PC-9 (cell line): ENCODE data around the gene MTMR3. TPM values are rescaled to one million over a fixed set of nuclear protein-coding genes. Genes with fewer than 3 reads are reported as not detected.
"Not testable (repeated sequence)": the region's sequence is repeated elsewhere in the genome, so short reads cannot be mapped to it uniquely, and the experiment has no call there.

Experiments used
- Bru-seq: library from RNA; stranded (reverse); fragments of 400-500 nt; gene quantifications from one replicate; lab custom pipeline; 2021; lab: Mats Ljungman, UMichigan
- BruChase-seq, 2 experiments: library from RNA; stranded (reverse); fragments of 400-500 nt; gene quantifications; one replicate each; lab custom pipeline; 2021; lab: Mats Ljungman, UMichigan
- BruUV-seq: library from RNA; stranded (reverse); fragments of 400-500 nt; replicated peaks from 2 replicates; lab custom pipeline; 2021; lab: Mats Ljungman, UMichigan
- CTCF ChIA-PET: fragments of 300-600 bp; sonication (Branson Sonifier 250); formaldehyde crosslinking; loops from one replicate; lab custom pipeline; 2022; ENCODE audit warnings: antibody characterized with exemption; lab: Charles Lee
- POLR2A ChIA-PET: fragments of 300-600 bp; sonication (Branson Sonifier 250); formaldehyde crosslinking; loops from one replicate; lab custom pipeline; 2022; ENCODE audit warnings: antibody characterized with exemption; ENCODE audit not compliant: unreplicated experiment; lab: Charles Lee
- DNase-seq, 2 experiments: peaks; one replicate each; pipeline versions ENCODE4 v3.0.0 to v3.0.0-alpha.2; 2015 to 2022; ENCODE audit warnings: mixed read lengths in 1 of 2
- H2AFZ ChIP-seq: fragments of 200-600 bp; sonication (generic); 2 replicates; pipeline ENCODE4 v1.8.1; 2017; ENCODE audit warnings: antibody characterized with exemption
- H3F3A ChIP-seq: fragments of 200-600 bp; sonication (generic); 2 replicates; pipeline ENCODE4 v1.8.1; 2017; ENCODE audit warnings: antibody characterized with exemption, mild to moderate bottlenecking, low read depth; ENCODE audit not compliant: insufficient read depth
- H3K27ac ChIP-seq: fragments of 200-600 bp; sonication (generic); 2 replicates; pipeline ENCODE4 v1.6.1; 2016; ENCODE audit warnings: mixed run types
- H3K27me3 ChIP-seq: fragments of 200-600 bp; sonication (generic); 2 replicates; pipeline ENCODE4 v1.6.1; 2016; ENCODE audit warnings: low read depth, mixed run types; ENCODE audit not compliant: insufficient read depth
- H3K36me3 ChIP-seq: fragments of 200-600 bp; sonication (generic); 2 replicates; pipeline ENCODE4 v1.6.1; 2016; ENCODE audit warnings: low read depth, mixed run types
- H3K4me1 ChIP-seq: fragments of 200-600 bp; sonication (generic); replicated peaks from 2 replicates; pipeline ENCODE4 v1.6.1; 2016; ENCODE audit warnings: mixed run types; ENCODE audit not compliant: insufficient read depth
- H3K4me2 ChIP-seq: fragments of 200-600 bp; sonication (generic); 2 replicates; pipeline ENCODE4 v1.6.1; 2017; ENCODE audit warnings: mixed run types
- H3K4me3 ChIP-seq: fragments of 200-600 bp; sonication (generic); 2 replicates; pipeline ENCODE4 v1.6.1; 2016; ENCODE audit warnings: mixed run types
- H3K79me2 ChIP-seq: fragments of 200-600 bp; sonication (generic); 2 replicates; pipeline ENCODE4 v1.6.1; 2017; ENCODE audit warnings: low read depth, mixed run types
- H3K9me2 ChIP-seq: fragments of 200-600 bp; sonication (generic); 2 replicates; pipeline ENCODE4 v1.8.1; 2017; ENCODE audit warnings: mild to moderate bottlenecking; ENCODE audit not compliant: insufficient read depth
- H3K9me3 ChIP-seq: fragments of 200-600 bp; sonication (generic); 2 replicates; pipeline ENCODE4 v1.8.1; 2016; ENCODE audit warnings: low read depth; ENCODE audit not compliant: insufficient read depth
- H4K20me1 ChIP-seq: fragments of 200-600 bp; sonication (generic); 2 replicates; pipeline ENCODE4 v1.8.1; 2017; ENCODE audit not compliant: insufficient read depth
- EZH2 ChIP-seq: fragments of 200-600 bp; sonication (generic); IDR thresholded peaks from 2 replicates; pipeline ENCODE4 v1.8.0; 2017; ENCODE audit warnings: antibody characterized with exemption, low read depth
- intact Hi-C: fragments of 100-400 bp; cut with micrococcal nuclease; formaldehyde crosslinking; loops from one replicate; pipeline ENCODE4 v1.10.0; 2022; ENCODE audit not compliant: unreplicated experiment
- long read RNA-seq: library from polyadenylated mRNA; stranded (forward); transcript quantifications from one replicate; pipeline ENCODE4 v2.0.0, GENCODE V29; 2022
- total RNA-seq: library from RNA; stranded (reverse); gene quantifications from 2 replicates; pipeline ENCODE4 v1.2.3, GENCODE V29; 2021
- TF ChIP-seq, protein P1 (sequence below): fragments of 200-600 bp; sonication (generic); conservative IDR thresholded peaks from 2 replicates; pipeline ENCODE4 v1.6.1; 2017; ENCODE audit warnings: mixed run types, antibody characterized with exemption, mild to moderate bottlenecking, moderate library complexity

Gene MTMR3
- total RNA-seq (28.1 and 31.1 TPM in 2 replicates), Bru-seq, nascent RNA (percentile 79 among the genes with signal in this experiment), BruChase-seq, experiment 1, labeled RNA remaining after a 2-hour chase (percentile 72 among the genes with signal in this experiment), BruChase-seq, experiment 2, labeled RNA remaining after a 6-hour chase (percentile 66 among the genes with signal in this experiment)
- long read RNA-seq, full-length matches to known transcripts, result 6 of 16 reads
- long read RNA-seq, partial matches to known transcripts, result 2 of 16 reads
- long read RNA-seq, other reads (novel, unspliced or antisense), result 8 of 16 reads

GRCh38 chr22:29883045-29883774 is at the start of gene MTMR3:
MTMR3 (plus strand) TSS chr22:29883174; CDS start chr22:29971060, 87,886 bp downstream.
- H3K4me2 ChIP-seq, result peak within 1 kb of the TSS; percentile 82
- H3K27ac ChIP-seq, result peak within 1 kb of the TSS; percentile 74
- H3K79me2 ChIP-seq, result peaks cover 52% of the 10 kb centered on the region
- peak within 1 kb of the TSS; percentile 97 for H3K4me3 ChIP-seq
- intact Hi-C loops, result loop anchor here (10.0 kb wide), 2 partner anchors 48 to 112 kb away; partner anchors contain the start of gene ASCC2
- peak within 1 kb of the TSS; percentile 91 for H2AFZ ChIP-seq
- H3K9me3 ChIP-seq, result no peaks in the 10 kb centered on the region
- no peak for TF ChIP-seq EZH2
- TF ChIP-seq, protein P1, sequence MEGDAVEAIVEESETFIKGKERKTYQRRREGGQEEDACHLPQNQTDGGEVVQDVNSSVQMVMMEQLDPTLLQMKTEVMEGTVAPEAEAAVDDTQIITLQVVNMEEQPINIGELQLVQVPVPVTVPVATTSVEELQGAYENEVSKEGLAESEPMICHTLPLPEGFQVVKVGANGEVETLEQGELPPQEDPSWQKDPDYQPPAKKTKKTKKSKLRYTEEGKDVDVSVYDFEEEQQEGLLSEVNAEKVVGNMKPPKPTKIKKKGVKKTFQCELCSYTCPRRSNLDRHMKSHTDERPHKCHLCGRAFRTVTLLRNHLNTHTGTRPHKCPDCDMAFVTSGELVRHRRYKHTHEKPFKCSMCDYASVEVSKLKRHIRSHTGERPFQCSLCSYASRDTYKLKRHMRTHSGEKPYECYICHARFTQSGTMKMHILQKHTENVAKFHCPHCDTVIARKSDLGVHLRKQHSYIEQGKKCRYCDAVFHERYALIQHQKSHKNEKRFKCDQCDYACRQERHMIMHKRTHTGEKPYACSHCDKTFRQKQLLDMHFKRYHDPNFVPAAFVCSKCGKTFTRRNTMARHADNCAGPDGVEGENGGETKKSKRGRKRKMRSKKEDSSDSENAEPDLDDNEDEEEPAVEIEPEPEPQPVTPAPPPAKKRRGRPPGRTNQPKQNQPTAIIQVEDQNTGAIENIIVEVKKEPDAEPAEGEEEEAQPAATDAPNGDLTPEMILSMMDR, result peak; percentile 58; the same call in 1 of the 2 replicates
- BruUV-seq, result no TSS peak
- peaks cover 6% of the 10 kb centered on the region; the same call in 1 of the 2 replicates for H3F3A ChIP-seq
- peak; percentile 70 to 94 for DNase-seq
- no peaks in the 10 kb centered on the region for H3K36me3 ChIP-seq
- no peaks in the 10 kb centered on the region for H3K9me2 ChIP-seq
- POLR2A ChIA-PET, result interaction anchor here (0.6 to 0.7 kb wide), 3 partner anchors 71 to 110 kb away, joined by 4 to 9 read pairs (median 4); no protein-coding TSS in a partner anchor
- H4K20me1 ChIP-seq, result peaks cover 24% of the 10 kb centered on the region
- no peaks in the 10 kb centered on the region for H3K27me3 ChIP-seq
- H3K4me1 ChIP-seq, result peaks cover 25% of the 10 kb centered on the region
- CTCF ChIA-PET, result interaction anchor here (0.5 to 0.7 kb wide), 3 partner anchors 45 to 409 kb away, joined by 3 to 6 read pairs (median 5); partner anchors contain the start of gene ASCC2

DNA sequence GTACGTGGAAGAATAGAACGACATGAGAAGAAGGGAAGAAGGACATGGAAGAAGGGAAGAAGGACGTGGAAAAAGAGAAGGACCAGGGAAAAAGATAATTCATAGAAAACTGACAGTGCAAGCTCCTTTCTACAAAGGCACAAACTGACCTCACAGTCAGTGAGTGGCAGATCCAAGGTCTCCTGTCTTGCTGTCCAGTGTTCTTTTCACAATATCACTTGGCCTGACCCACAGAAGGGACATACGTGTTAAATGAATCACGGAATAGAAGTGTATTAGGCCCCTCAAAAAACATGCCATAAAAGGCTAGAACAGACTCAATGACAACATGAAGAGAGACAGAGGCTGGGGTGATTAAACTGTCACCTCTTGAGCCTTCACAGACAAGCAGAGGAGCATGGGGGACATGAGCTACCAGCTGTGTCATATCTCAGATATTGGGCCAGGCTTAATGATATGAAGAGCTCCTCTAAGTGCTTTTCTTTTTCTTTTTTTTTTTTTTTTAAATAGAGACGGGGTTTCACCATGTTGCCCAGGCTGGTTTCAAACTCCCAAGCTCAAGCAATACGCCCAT is 49.5 kb upstream of the MTMR3 start:
- Histone ChIP-seq H3K4me2 (no peak overlapping the region), H3K79me2 (peaks cover 27% of the 10 kb centered on the region), H3K4me3 (no peak overlapping the region), H3F3A (peaks cover under 1% of the 10 kb centered on the region; the same call in 1 of the 2 replicates), H3K27me3 (no peaks in the 10 kb centered on the region), H4K20me1 (no peaks in the 10 kb centered on the region), H2AFZ (no peak overlapping the region), H3K4me1 (peaks cover 12% of the 10 kb centered on the region), H3K36me3 (peaks cover 6% of the 10 kb centered on the region; the same call in 1 of the 2 replicates), H3K27ac (no peak overlapping the region), H3K9me2 (no peaks in the 10 kb centered on the region), H3K9me3 (no peaks in the 10 kb centered on the region)
- ChIA-PET POLR2A (no interaction called here), CTCF (no interaction called here)
- DNase-seq, result no peak
- TF ChIP-seq, protein P1, result no peak
- TF ChIP-seq EZH2, result no peak
- BruUV-seq, result no TSS peak
- intact Hi-C loops, result loop anchor here (10.0 kb wide), 1 partner anchor 51 kb away; the partner anchor contains the start of gene MTMR3

GRCh38 chr22:29834046-29834445 is 48.9 kb upstream of the MTMR3 start:
- Histone ChIP-seq H3K36me3 (peaks cover 5% of the 10 kb centered on the region; the same call in 1 of the 2 replicates), H3K79me2 (peaks cover 27% of the 10 kb centered on the region)

DNA sequence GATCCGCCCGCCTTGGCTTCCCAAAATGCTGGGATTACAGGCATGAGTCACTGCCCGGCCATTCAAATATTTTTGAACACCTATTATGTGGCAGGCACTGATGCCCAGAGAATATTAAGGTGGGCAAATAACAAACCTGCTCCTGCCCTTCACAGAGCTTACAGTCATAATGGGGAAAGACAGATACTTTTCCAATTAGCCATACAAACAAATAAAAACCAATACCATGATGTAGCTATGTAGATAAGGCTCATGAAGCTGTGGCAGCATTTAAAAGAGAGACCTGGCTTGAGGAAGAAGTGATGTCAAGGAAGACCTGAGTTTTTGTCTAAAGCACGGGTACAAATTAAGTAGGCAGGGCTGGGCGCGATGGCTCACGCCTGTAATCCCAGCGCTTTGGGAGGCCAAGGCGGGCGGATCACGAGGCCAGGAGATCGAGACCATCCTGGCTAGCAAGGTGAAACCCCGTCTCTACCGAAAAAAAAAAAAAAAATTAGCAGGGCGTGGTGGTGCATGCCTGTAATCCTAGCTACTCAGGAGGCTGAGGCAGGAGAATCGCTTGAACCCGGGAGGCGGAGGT is 46.1 kb upstream of the MTMR3 start:
- H3K27ac ChIP-seq, H3K9me2 ChIP-seq, H3K9me3 ChIP-seq, H3K27me3 ChIP-seq, H3K36me3 ChIP-seq, H4K20me1 ChIP-seq, CTCF ChIA-PET, H2AFZ ChIP-seq, BruUV-seq, DNase-seq: not testable (repeated sequence)
- Histone ChIP-seq H3K4me1 (peaks cover 23% of the 10 kb centered on the region), H3K79me2 (peaks cover 27% of the 10 kb centered on the region), H3F3A (peaks cover 13% of the 10 kb centered on the region), H3K4me2 (peak overlapping the region; percentile 82), H3K4me3 (peak overlapping the region; percentile 95; the same call in 1 of the 2 replicates)
- POLR2A ChIA-PET, result interaction anchor here (0.7 kb wide), 1 partner anchor 71 kb away, joined by 3 read pairs; no protein-coding TSS in a partner anchor
- intact Hi-C loops, result loop anchor here (10.0 kb wide), 1 partner anchor 48 kb away; the partner anchor contains the start of gene MTMR3

More at GRCh38 chr22:29834046-29834445, 48.9 kb upstream of the MTMR3 start:
- H3K9me2 ChIP-seq, result no peaks in the 10 kb centered on the region
- H3K27ac ChIP-seq, result no peak overlapping the region
- no TSS peak for BruUV-seq
- H3K9me3 ChIP-seq, result no peaks in the 10 kb centered on the region
- H3K4me2 ChIP-seq, result no peak overlapping the region
- H4K20me1 ChIP-seq, result no peaks in the 10 kb centered on the region
- no peak overlapping the region for H3K4me3 ChIP-seq
- CTCF ChIA-PET, result no interaction called here
- POLR2A ChIA-PET, result no interaction called here
- no peak for TF ChIP-seq EZH2
- TF ChIP-seq, protein P1, result no peak
- H3F3A ChIP-seq, result peaks cover 6% of the 10 kb centered on the region; the same call in 1 of the 2 replicates
- no peaks in the 10 kb centered on the region for H3K27me3 ChIP-seq
- H2AFZ ChIP-seq, result no peak overlapping the region
- peaks cover 18% of the 10 kb centered on the region for H3K4me1 ChIP-seq
- DNase-seq, result no peak
- intact Hi-C loops, result loop anchor here (10.0 kb wide), 1 partner anchor 51 kb away; the partner anchor contains the start of gene MTMR3
